Hepatocyte (in vitro differentiated cells): ENCODE measurements around the gene OR10A5. TPM values are rescaled to one million over a fixed set of nuclear protein-coding genes. Genes with fewer than 3 reads are reported as not detected.
"Not testable (repeated sequence)": the region's sequence is repeated elsewhere in the genome, so short reads cannot be mapped to it uniquely, and the experiment has no call there.

ENCODE experiments used
- DNase-seq: peaks from one replicate; pipeline ENCODE4 v3.0.0-alpha.2; 2016; ENCODE audit warnings: low spot score
- H2AFZ ChIP-seq: fragments of 200-600 bp; sonication (generic); 2 replicates; pipeline ENCODE4 v1.6.0; 2016; ENCODE audit warnings: antibody characterized with exemption, mild to moderate bottlenecking
- H3K27ac ChIP-seq: fragments of 200-600 bp; sonication (generic); 2 replicates; pipeline ENCODE4 v1.5.1; 2016; ENCODE audit warnings: mild to moderate bottlenecking
- H3K27me3 ChIP-seq: fragments of 200-600 bp; sonication (generic); 2 replicates; pipeline ENCODE4 v1.6.1; 2016
- H3K36me3 ChIP-seq: fragments of 200-600 bp; sonication (generic); replicated peaks from 2 replicates; pipeline ENCODE4 v1.5.1; 2016; ENCODE audit warnings: low read depth; ENCODE audit not compliant: insufficient read depth
- H3K4me1 ChIP-seq: fragments of 200-600 bp; sonication (generic); 2 replicates; pipeline ENCODE4 v1.5.1; 2016; ENCODE audit warnings: mild to moderate bottlenecking, moderate library complexity; ENCODE audit not compliant: insufficient read depth
- H3K4me2 ChIP-seq: fragments of 200-600 bp; sonication (generic); 2 replicates; pipeline ENCODE4 v1.6.0; 2016
- H3K4me3 ChIP-seq: fragments of 200-600 bp; sonication (generic); 2 replicates; pipeline ENCODE4 v1.5.1; 2016; ENCODE audit warnings: mild to moderate bottlenecking
- H3K79me2 ChIP-seq: fragments of 200-600 bp; sonication (generic); 2 replicates; pipeline ENCODE4 v1.6.0; 2017; ENCODE audit warnings: mild to moderate bottlenecking
- H3K9me2 ChIP-seq: fragments of 200-600 bp; sonication (generic); replicated peaks from 2 replicates; pipeline ENCODE4 v1.6.0; 2017; ENCODE audit warnings: mild to moderate bottlenecking; ENCODE audit not compliant: insufficient read depth
- H3K9me3 ChIP-seq: fragments of 200-600 bp; sonication (generic); 2 replicates; pipeline ENCODE4 v1.5.1; 2016; ENCODE audit warnings: low read depth, mild to moderate bottlenecking
- H4K20me1 ChIP-seq: fragments of 200-600 bp; sonication (generic); 2 replicates; pipeline ENCODE4 v1.6.0; 2016; ENCODE audit warnings: mild to moderate bottlenecking; ENCODE audit not compliant: insufficient read depth, poor library complexity, severe bottlenecking
- EZH2 ChIP-seq: fragments of 200-600 bp; sonication (generic); IDR thresholded peaks from 2 replicates; pipeline ENCODE4 v1.6.1; 2016; ENCODE audit warnings: antibody characterized with exemption, mild to moderate bottlenecking, borderline replicate concordance
- EZH2phosphoT487 ChIP-seq: fragments of 200-600 bp; sonication (generic); IDR thresholded peaks from one replicate; pipeline ENCODE4 v1.6.1; 2018; ENCODE audit warnings: antibody characterized with exemption, mild to moderate bottlenecking, low read depth, moderate library complexity; ENCODE audit not compliant: unreplicated experiment, severe bottlenecking
- WGBS: methylation state at CpG from one replicate; pipeline ENCODE4 v1.1.6; 2016; ENCODE audit warnings: low lambda C conversion rate; ENCODE audit errors: missing lambda C conversion rate; 5-methylcytosine and 5-hydroxymethylcytosine counted together
- polyA plus RNA-seq: library from polyadenylated mRNA; unstranded; fragments of >200 nt; fragmentation: Nextera tagmentation; extraction: Ambion mirVana; gene quantifications from 2 replicates; pipeline ENCODE4 v1.2.1, GENCODE V29; 2016
- total RNA-seq: library from RNA; depleted of rRNA; stranded (reverse); fragments of >200 nt; gene quantifications from 2 replicates; pipeline ENCODE4 v1.2.3, GENCODE V29; 2014
- TF ChIP-seq, protein P1 (sequence below): fragments of 200-600 bp; sonication (generic); IDR thresholded peaks from 2 replicates; pipeline ENCODE4 v1.5.1; 2016; ENCODE audit warnings: antibody characterized with exemption, mild to moderate bottlenecking; ENCODE audit not compliant: poor library complexity

The OR10A5 gene, protein sequence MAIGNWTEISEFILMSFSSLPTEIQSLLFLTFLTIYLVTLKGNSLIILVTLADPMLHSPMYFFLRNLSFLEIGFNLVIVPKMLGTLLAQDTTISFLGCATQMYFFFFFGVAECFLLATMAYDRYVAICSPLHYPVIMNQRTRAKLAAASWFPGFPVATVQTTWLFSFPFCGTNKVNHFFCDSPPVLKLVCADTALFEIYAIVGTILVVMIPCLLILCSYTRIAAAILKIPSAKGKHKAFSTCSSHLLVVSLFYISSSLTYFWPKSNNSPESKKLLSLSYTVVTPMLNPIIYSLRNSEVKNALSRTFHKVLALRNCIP
- total RNA-seq (not detected in 2 replicates), polyA plus RNA-seq (not detected in 2 replicates)

DNA sequence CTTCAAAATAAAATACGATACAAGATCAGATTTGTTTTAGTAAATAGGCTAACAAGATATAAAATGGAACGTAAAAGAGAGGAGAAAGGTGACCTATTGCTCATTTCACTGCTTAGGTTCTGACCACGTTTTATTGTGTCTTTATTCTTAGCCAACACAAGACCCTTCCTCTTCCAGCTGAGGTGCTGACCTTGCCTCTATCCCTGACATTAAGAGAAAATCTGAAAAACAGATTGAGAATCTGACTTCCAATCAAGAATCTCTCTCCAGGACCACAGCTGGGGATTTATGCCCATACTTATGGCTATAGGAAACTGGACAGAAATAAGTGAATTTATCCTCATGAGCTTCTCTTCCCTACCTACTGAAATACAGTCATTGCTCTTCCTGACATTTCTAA is at the start of gene OR10A5:
Gene OR10A5 (plus strand): TSS at position 301 of the 400 bp plus-strand sequence. CDS start 0 bp downstream, at position 301.
- Histone ChIP-seq H2AFZ (no peak within 1 kb of the TSS), H3K4me2 (no peak within 1 kb of the TSS), H3K36me3 (no peaks in the 10 kb centered on the region), H3K27ac (no peak within 1 kb of the TSS), H3K9me3 (no peaks in the 10 kb centered on the region), H4K20me1 (no peaks in the 10 kb centered on the region), H3K27me3 (no peaks in the 10 kb centered on the region), H3K9me2 (no peaks in the 10 kb centered on the region), H3K4me1 (no peaks in the 10 kb centered on the region), H3K4me3 (no peak within 1 kb of the TSS), H3K79me2 (no peaks in the 10 kb centered on the region)
- no peak for TF ChIP-seq EZH2
- TF ChIP-seq EZH2phosphoT487, result no peak
- TF ChIP-seq, protein P1, sequence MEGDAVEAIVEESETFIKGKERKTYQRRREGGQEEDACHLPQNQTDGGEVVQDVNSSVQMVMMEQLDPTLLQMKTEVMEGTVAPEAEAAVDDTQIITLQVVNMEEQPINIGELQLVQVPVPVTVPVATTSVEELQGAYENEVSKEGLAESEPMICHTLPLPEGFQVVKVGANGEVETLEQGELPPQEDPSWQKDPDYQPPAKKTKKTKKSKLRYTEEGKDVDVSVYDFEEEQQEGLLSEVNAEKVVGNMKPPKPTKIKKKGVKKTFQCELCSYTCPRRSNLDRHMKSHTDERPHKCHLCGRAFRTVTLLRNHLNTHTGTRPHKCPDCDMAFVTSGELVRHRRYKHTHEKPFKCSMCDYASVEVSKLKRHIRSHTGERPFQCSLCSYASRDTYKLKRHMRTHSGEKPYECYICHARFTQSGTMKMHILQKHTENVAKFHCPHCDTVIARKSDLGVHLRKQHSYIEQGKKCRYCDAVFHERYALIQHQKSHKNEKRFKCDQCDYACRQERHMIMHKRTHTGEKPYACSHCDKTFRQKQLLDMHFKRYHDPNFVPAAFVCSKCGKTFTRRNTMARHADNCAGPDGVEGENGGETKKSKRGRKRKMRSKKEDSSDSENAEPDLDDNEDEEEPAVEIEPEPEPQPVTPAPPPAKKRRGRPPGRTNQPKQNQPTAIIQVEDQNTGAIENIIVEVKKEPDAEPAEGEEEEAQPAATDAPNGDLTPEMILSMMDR, result no peak
- no peak for DNase-seq
- 80% methylated on average over 3 of the region's 3 CpGs for WGBS

DNA sequence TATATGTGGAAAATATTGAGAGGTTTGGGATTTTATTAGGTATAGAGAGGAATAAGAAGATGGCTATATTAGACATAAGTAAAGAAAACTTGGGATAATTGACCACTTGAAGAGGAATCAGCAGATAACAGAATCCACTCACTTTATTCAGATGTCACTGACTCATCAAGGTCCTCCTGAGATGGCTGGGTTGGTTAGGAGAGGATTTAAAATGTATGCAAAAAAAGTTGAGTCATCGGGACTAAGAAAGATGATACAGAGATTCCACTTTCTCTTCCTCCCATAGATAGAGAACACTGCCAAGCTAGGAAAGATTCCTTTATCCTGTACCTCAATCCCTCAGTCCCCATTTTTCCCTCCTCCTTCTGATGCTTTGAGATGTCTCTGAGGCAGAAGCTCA is 46.1 kb upstream of the OR10A5 start, which contains the start of gene OR6A2:
Gene OR6A2 (minus strand): TSS at position 288 of the 400 bp plus-strand sequence. CDS start 3,981 bp downstream, outside the sequence.
- no peaks in the 10 kb centered on the region for H3K36me3 ChIP-seq
- H3K79me2 ChIP-seq, result no peaks in the 10 kb centered on the region
- H2AFZ ChIP-seq, result no peak within 1 kb of the TSS
- H3K9me3 ChIP-seq, result no peaks in the 10 kb centered on the region
- WGBS, result 71% methylated on average over 1 of the region's 1 CpG
- H3K4me2 ChIP-seq, result no peak within 1 kb of the TSS
- H3K4me1 ChIP-seq, result no peaks in the 10 kb centered on the region
- no peaks in the 10 kb centered on the region for H3K27me3 ChIP-seq
- H3K9me2 ChIP-seq, result no peaks in the 10 kb centered on the region
- DNase-seq, result no peak
- H4K20me1 ChIP-seq, result no peaks in the 10 kb centered on the region
- H3K4me3 ChIP-seq, result no peak within 1 kb of the TSS
- no peak within 1 kb of the TSS for H3K27ac ChIP-seq
- TF ChIP-seq, protein P1, result no peak
- no peak for TF ChIP-seq EZH2
- no peak for TF ChIP-seq EZH2phosphoT487

DNA sequence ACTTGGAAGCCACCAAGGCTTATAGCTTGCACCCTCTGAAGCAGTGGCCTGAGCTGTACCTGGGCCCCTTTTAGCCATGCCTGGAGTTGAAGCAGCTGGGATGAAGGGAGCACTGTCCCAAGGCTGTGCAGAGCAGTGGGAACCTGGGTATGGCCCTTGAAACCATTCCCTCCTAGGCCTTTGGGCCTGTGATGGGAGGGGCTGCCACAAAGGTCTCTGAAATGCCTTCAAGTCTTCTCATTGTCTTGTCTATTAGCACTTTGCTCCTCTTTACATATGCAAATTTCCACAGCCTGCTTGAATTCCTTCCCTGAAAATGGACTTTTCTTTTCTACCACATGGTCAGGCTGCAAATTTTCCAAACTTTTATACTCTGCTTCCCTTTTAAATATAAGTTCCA is 44.4 kb upstream of the OR10A5 start:
- not testable (repeated sequence) for H4K20me1 ChIP-seq, H3K27ac ChIP-seq, H3K79me2 ChIP-seq, H3K9me3 ChIP-seq, H3K36me3 ChIP-seq, H3K4me2 ChIP-seq, H3K4me1 ChIP-seq, DNase-seq, H3K9me2 ChIP-seq, H3K4me3 ChIP-seq, H3K27me3 ChIP-seq, H2AFZ ChIP-seq

DNA sequence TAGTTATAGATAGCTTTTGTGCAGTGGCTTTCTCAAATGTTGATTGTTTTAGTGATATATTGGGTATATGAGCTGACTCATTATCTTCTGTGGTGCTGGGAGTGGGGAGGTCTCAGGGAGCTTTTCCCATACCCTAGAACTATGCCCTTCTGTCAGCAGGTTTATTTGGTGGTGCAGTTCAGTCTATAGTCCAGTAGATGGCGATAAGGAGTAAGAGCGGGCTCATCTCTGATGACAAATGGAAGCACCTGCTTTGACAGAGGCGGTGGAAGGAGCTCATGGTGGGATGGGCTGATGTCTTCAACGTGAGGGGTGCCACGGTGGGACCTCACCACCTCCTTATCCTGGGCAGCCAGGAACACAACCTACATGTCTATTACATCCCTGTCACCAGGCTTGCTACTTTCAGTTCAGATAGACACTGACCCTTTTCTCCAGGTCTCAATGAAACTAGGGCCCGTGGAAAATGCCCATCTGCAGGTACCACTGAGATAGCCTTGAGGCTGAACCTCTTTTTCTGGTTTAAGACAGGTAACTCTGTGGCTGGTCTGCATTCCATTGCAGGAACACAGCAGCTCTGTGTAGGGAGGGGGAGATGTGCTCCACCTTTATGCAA is 33.0 kb upstream of the OR10A5 start:
- H3K4me1 ChIP-seq, result no peaks in the 10 kb centered on the region
- H3K79me2 ChIP-seq, result no peaks in the 10 kb centered on the region
- peak; percentile 56 for DNase-seq
- H3K27me3 ChIP-seq, result no peaks in the 10 kb centered on the region
- H3K36me3 ChIP-seq, result no peaks in the 10 kb centered on the region
- no peaks in the 10 kb centered on the region for H3K9me2 ChIP-seq
- no peaks in the 10 kb centered on the region for H3K9me3 ChIP-seq
- H3K4me3 ChIP-seq, result no peak overlapping the region
- no peak overlapping the region for H3K27ac ChIP-seq
- H3K4me2 ChIP-seq, result no peak overlapping the region
- TF ChIP-seq, protein P1, result peak; percentile 84
- TF ChIP-seq EZH2, result no peak
- H2AFZ ChIP-seq, result no peak overlapping the region
- H4K20me1 ChIP-seq, result no peaks in the 10 kb centered on the region
- WGBS, result 23% methylated on average over 6 of the region's 6 CpGs
